ENCODE data around the gene LRRC18. TPM values are rescaled to one million over a fixed set of nuclear protein-coding genes. Genes with fewer than 3 reads are reported as not detected.

Gene LRRC18
- total RNA-seq, 1 donor from 2014 or later = not detected

GRCh38 chr10:48924988-48925387, 14.7 kb downstream of the LRRC18 start:
- Mint-ChIP-seq H3K27ac (no peak overlapping the region), H3K4me1 (ENCODE audit: low read depth) (no peaks in the 10 kb centered on the region), H3K9me3 (no peaks in the 10 kb centered on the region), H3K27me3 (ENCODE audit: insufficient read depth) (peaks cover 2% of the 10 kb centered on the region), H3K36me3 (ENCODE audit: low read depth) (no peaks in the 10 kb centered on the region), H3K4me3 (no peak overlapping the region)
- intact Hi-C loops (cut with micrococcal nuclease) = no loop called here
- no peak for DNase-seq (ENCODE audit: low spot score)

GRCh38 chr10:48923748-48924147, 15.9 kb downstream of the LRRC18 start:
- no peak for DNase-seq (ENCODE audit: low spot score)
- Mint-ChIP-seq H3K36me3 (ENCODE audit: low read depth) (no peaks in the 10 kb centered on the region), H3K4me1 (ENCODE audit: low read depth) (no peaks in the 10 kb centered on the region), H3K9me3 (no peaks in the 10 kb centered on the region), H3K27ac (no peak overlapping the region), H3K27me3 (ENCODE audit: insufficient read depth) (peaks cover 6% of the 10 kb centered on the region), H3K4me3 (no peak overlapping the region)
- intact Hi-C loops (cut with micrococcal nuclease) = no loop called here

GRCh38 chr10:48913674-48914073, 26.0 kb downstream of the LRRC18 start:
- intact Hi-C loops (cut with micrococcal nuclease) = no loop called here
- no peak for DNase-seq (ENCODE audit: low spot score)
- H3K27ac Mint-ChIP-seq = no peak overlapping the region
- peaks cover 19% of the 10 kb centered on the region for H3K27me3 Mint-ChIP-seq (ENCODE audit: insufficient read depth)
- no peaks in the 10 kb centered on the region for H3K9me3 Mint-ChIP-seq
- H3K4me3 Mint-ChIP-seq = no peak overlapping the region
- no peaks in the 10 kb centered on the region for H3K4me1 Mint-ChIP-seq (ENCODE audit: low read depth)
- H3K36me3 Mint-ChIP-seq (ENCODE audit: low read depth) = no peaks in the 10 kb centered on the region

GRCh38 chr10:48910548-48910947, 29.1 kb downstream of the LRRC18 start:
- no peaks in the 10 kb centered on the region for H3K9me3 Mint-ChIP-seq
- H3K27me3 Mint-ChIP-seq (ENCODE audit: insufficient read depth) = peaks cover 15% of the 10 kb centered on the region
- intact Hi-C loops (cut with micrococcal nuclease) = no loop called here

GRCh38 chr10:48907730-48908129, 31.9 kb downstream of the LRRC18 start:
- intact Hi-C loops (cut with micrococcal nuclease) = no loop called here
- H3K27ac Mint-ChIP-seq = no peak overlapping the region
- no peak for DNase-seq (ENCODE audit: low spot score)

More at GRCh38 chr10:48910548-48910947, 29.1 kb downstream of the LRRC18 start:
- no peaks in the 10 kb centered on the region for H3K36me3 Mint-ChIP-seq (ENCODE audit: low read depth)
- no peak for DNase-seq (ENCODE audit: low spot score)
- no peak overlapping the region for H3K4me3 Mint-ChIP-seq
- H3K27ac Mint-ChIP-seq = no peak overlapping the region
- H3K4me1 Mint-ChIP-seq (ENCODE audit: low read depth) = no peaks in the 10 kb centered on the region

GRCh38 chr10:48906841-48907240, 32.8 kb downstream of the LRRC18 start:
- no peaks in the 10 kb centered on the region for H3K36me3 Mint-ChIP-seq (ENCODE audit: low read depth)

More at GRCh38 chr10:48907730-48908129, 31.9 kb downstream of the LRRC18 start:
- no peaks in the 10 kb centered on the region for H3K4me1 Mint-ChIP-seq (ENCODE audit: low read depth)
- no peak overlapping the region for H3K4me3 Mint-ChIP-seq
- H3K27me3 Mint-ChIP-seq (ENCODE audit: insufficient read depth) = peaks cover 19% of the 10 kb centered on the region
- no peaks in the 10 kb centered on the region for H3K9me3 Mint-ChIP-seq
- no peaks in the 10 kb centered on the region for H3K36me3 Mint-ChIP-seq (ENCODE audit: low read depth)

GRCh38 chr10:48905311-48905710, 34.3 kb downstream of the LRRC18 start:
- H3K36me3 Mint-ChIP-seq (ENCODE audit: low read depth) = no peaks in the 10 kb centered on the region
- DNase-seq (ENCODE audit: low spot score) = no peak
- no peak overlapping the region for H3K4me3 Mint-ChIP-seq
- H3K27ac Mint-ChIP-seq = no peak overlapping the region
- H3K27me3 Mint-ChIP-seq (ENCODE audit: insufficient read depth) = peaks cover 16% of the 10 kb centered on the region
- intact Hi-C loops (cut with micrococcal nuclease) = no loop called here
- no peaks in the 10 kb centered on the region for H3K9me3 Mint-ChIP-seq
- no peaks in the 10 kb centered on the region for H3K4me1 Mint-ChIP-seq (ENCODE audit: low read depth)

More at GRCh38 chr10:48906841-48907240, 32.8 kb downstream of the LRRC18 start:
- H3K9me3 Mint-ChIP-seq = no peaks in the 10 kb centered on the region
- H3K27ac Mint-ChIP-seq = no peak overlapping the region
- no peaks in the 10 kb centered on the region for H3K4me1 Mint-ChIP-seq (ENCODE audit: low read depth)
- no peak overlapping the region for H3K4me3 Mint-ChIP-seq
- H3K27me3 Mint-ChIP-seq (ENCODE audit: insufficient read depth) = peaks cover 22% of the 10 kb centered on the region
- intact Hi-C loops (cut with micrococcal nuclease) = no loop called here
- no peak for DNase-seq (ENCODE audit: low spot score)

GRCh38 chr10:48904861-48905260, 34.8 kb downstream of the LRRC18 start:
- no peak for DNase-seq (ENCODE audit: low spot score)
- Mint-ChIP-seq H3K9me3 (no peaks in the 10 kb centered on the region), H3K27me3 (ENCODE audit: insufficient read depth) (peaks cover 16% of the 10 kb centered on the region), H3K4me3 (no peak overlapping the region), H3K27ac (no peak overlapping the region), H3K36me3 (ENCODE audit: low read depth) (no peaks in the 10 kb centered on the region), H3K4me1 (ENCODE audit: low read depth) (no peaks in the 10 kb centered on the region)
- intact Hi-C loops (cut with micrococcal nuclease) = no loop called here

GRCh38 chr10:48903151-48903550, 36.5 kb downstream of the LRRC18 start:
- DNase-seq (ENCODE audit: low spot score) = no peak
- Mint-ChIP-seq H3K4me3 (no peak overlapping the region), H3K9me3 (no peaks in the 10 kb centered on the region), H3K27ac (no peak overlapping the region), H3K27me3 (ENCODE audit: insufficient read depth) (peaks cover 11% of the 10 kb centered on the region), H3K36me3 (ENCODE audit: low read depth) (no peaks in the 10 kb centered on the region), H3K4me1 (ENCODE audit: low read depth) (no peaks in the 10 kb centered on the region)
- intact Hi-C loops (cut with micrococcal nuclease) = no loop called here

GRCh38 chr10:48902096-48902495, 37.5 kb downstream of the LRRC18 start:
- Mint-ChIP-seq H3K27ac (no peak overlapping the region), H3K4me1 (ENCODE audit: low read depth) (no peaks in the 10 kb centered on the region), H3K36me3 (ENCODE audit: low read depth) (no peaks in the 10 kb centered on the region), H3K27me3 (ENCODE audit: insufficient read depth) (peaks cover 7% of the 10 kb centered on the region), H3K9me3 (no peaks in the 10 kb centered on the region), H3K4me3 (no peak overlapping the region)
- DNase-seq (ENCODE audit: low spot score) = no peak
- intact Hi-C loops (cut with micrococcal nuclease) = no loop called here

- Mint-ChIP-seq H3K4me1 (ENCODE audit: low read depth) (no peaks in the 10 kb centered on the region), H3K36me3 (ENCODE audit: low read depth) (no peaks in the 10 kb centered on the region), H3K27ac (no peak overlapping the region), H3K4me3 (no peak overlapping the region), H3K9me3 (no peaks in the 10 kb centered on the region), H3K27me3 (ENCODE audit: insufficient read depth) (peaks cover 7% of the 10 kb centered on the region)
- intact Hi-C loops (cut with micrococcal nuclease) = no loop called here
- no peak for DNase-seq (ENCODE audit: low spot score)
These were observed 38.3 kb downstream of the LRRC18 start for GRCh38 chr10:48901319-48901718.

GRCh38 chr10:48900371-48900801, 39.3 kb downstream of the LRRC18 start:
- H3K36me3 Mint-ChIP-seq (ENCODE audit: low read depth) = no peaks in the 10 kb centered on the region
- no peak for DNase-seq (ENCODE audit: low spot score)
- H3K9me3 Mint-ChIP-seq = no peaks in the 10 kb centered on the region
- H3K27ac Mint-ChIP-seq = no peak overlapping the region
- intact Hi-C loops (cut with micrococcal nuclease) = no loop called here
- H3K4me3 Mint-ChIP-seq = no peak overlapping the region
- no peaks in the 10 kb centered on the region for H3K4me1 Mint-ChIP-seq (ENCODE audit: low read depth)
- H3K27me3 Mint-ChIP-seq (ENCODE audit: insufficient read depth) = peaks cover 7% of the 10 kb centered on the region

GRCh38 chr10:48899781-48900180, 39.9 kb downstream of the LRRC18 start:
- H3K9me3 Mint-ChIP-seq = no peaks in the 10 kb centered on the region
- H3K4me1 Mint-ChIP-seq (ENCODE audit: low read depth) = no peaks in the 10 kb centered on the region
- H3K27me3 Mint-ChIP-seq (ENCODE audit: insufficient read depth) = peaks cover 7% of the 10 kb centered on the region
- H3K36me3 Mint-ChIP-seq (ENCODE audit: low read depth) = no peaks in the 10 kb centered on the region
- H3K27ac Mint-ChIP-seq = no peak overlapping the region
- H3K4me3 Mint-ChIP-seq = no peak overlapping the region
- DNase-seq (ENCODE audit: low spot score) = no peak
- intact Hi-C loops (cut with micrococcal nuclease) = no loop called here

- no peak overlapping the region for H3K4me3 Mint-ChIP-seq
- no peak overlapping the region for H3K27ac Mint-ChIP-seq
- peaks cover 7% of the 10 kb centered on the region for H3K27me3 Mint-ChIP-seq (ENCODE audit: insufficient read depth)
- no peaks in the 10 kb centered on the region for H3K4me1 Mint-ChIP-seq (ENCODE audit: low read depth)
- intact Hi-C loops (cut with micrococcal nuclease) = no loop called here
- no peak for DNase-seq (ENCODE audit: low spot score)
- H3K36me3 Mint-ChIP-seq (ENCODE audit: low read depth) = no peaks in the 10 kb centered on the region
- H3K9me3 Mint-ChIP-seq = no peaks in the 10 kb centered on the region
These were observed 41.2 kb downstream of the LRRC18 start for GRCh38 chr10:48898426-48898825.

Measured in activated T-helper 1 cell treated with anti-CD3 and anti-CD28 coated beads, Interleukin-12 subunit alpha, Interleukin-12 subunit beta, Interleukin-2, Interleukin-4 antibody, amounts not matched to agents 30 ng/mL and 10 ng/mL and 1 ng/mL, durations not matched to agents 14 hours and 24 hours and 36 hours (primary cell).